Ammon's horn (tissue), 1 donor: ENCODE measurements around the gene TBC1D10A.
A peak's percentile ranks its signal among the peaks of the same experiment; 100 is the strongest.

Source experiments
- DNase-seq: peaks from one replicate; pipeline ENCODE4 v3.0.0-alpha.2; 2016; ENCODE audit warnings: low spot score

Gene TBC1D10A

DNA sequence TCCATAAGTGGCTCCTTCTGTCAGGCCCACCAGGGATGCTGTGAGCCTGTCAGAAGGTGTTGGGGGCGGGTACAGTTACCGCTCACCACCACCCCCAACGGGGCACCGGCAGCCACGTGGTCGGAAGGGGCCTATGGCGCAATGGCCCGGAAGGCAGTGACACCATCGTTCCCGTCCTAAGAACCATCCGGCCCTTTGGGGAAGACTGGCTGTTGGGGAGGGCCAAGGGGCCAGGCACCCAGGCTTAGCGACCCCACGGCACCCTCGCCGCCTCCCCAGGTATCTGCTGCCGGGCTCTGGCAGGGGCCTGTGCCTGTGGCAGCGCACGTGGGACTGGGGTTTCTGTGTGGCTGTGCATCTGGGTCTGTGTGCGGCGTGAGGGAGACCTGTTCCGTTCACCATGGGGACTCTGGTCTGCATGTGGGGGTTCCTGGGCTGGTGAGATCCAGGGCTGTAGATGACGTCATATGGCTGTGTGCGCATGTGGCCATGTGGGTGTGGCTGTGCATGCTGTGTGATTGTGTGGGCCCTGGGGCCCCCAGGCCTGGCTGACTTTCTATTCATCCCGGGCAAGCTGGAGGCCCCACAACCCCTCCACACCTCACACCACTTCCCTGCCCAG is 60.8 kb downstream of the TBC1D10A start:
- DNase-seq = peak; percentile 59

DNA sequence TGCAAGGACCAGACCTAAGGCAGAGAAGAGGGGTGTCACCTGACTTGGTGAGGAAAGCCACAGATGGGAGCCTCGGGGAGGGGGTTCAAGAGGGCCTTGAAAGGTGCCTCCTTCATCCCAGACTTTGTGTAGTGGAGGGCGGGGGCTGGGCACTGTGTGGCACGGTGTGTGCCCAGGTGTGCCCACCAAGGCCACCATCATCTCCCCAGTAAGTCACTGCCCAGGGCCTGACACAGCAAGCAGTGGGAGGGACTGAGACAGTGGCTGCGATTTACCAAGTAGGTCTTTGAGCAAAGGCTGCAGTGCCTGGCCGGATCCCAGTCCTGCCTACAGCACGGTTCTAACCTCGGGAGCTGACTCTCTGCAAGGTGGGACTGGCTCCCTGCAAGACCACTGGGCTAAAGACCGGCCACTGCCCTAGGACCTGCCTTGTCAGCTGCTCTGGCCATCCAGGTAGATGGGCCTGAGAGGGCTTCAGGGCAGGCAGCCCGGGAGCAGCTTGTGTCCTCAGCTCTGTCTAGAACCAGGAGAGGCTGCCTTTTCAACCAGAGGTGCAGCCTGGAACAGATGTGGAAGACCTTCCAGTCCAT is 61.5 kb downstream of the TBC1D10A start:
- DNase-seq = no peak

DNA sequence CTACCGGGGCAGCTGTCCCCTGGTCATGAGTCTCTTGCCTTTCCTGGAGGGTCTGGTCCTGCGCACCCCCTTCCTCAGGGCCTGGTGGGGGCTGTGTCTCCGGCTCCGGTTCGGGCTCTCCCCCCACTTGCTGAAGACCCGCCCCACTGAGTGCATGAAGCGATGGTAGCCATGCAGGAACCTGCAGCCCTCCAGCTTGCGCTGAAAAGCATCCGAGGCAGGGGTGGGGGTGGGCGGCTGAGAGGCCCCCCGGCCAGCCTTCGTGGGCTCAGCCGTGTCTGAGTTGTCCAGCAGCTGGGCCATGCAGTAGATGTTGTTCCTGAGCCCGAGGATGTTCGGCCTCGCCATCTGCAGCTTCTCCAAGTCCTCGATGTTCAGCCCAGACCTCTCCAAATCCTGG is 62.9 kb downstream of the TBC1D10A start:
- no peak for DNase-seq

DNA sequence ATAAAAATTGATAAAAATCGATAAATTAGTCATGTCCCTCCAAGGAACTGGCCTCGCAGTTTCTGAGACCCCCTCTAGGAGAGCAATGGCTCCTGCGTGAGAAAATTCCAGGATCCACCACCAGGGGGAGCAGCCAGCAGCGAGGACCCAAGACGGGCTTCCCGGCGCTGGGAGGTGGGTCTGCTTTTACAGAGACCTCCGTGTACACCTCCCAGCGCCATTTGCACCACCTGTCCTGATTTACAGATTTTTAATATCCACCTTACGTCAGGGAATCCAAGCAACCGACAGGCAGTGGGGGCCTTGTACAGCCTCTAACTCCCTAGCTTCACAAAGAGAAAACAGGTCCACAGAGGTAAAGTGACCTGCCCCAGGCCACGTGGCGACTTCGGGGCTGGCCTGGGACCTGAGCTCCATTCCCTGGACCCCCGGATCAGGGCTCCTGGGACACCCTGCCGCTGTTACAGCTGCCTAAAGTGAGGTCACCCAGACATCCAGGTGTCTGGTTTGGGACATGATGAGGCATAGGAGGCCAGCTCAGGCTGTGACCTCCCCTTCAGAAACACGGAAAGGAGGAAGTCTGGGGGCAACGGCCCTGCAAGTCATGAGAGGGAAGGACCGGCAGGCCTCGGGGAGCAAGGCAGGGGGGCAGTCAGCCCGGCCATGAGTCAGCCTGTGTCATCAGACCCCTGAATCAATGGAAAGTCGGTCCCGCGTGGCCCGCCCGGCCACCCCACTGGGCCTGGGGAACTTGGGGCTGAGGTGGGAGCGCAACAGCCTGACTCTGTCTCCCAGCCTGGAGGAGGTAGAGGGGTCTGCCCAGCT is 63.6 kb downstream of the TBC1D10A start:
- peak; percentile 64 for DNase-seq

DNA sequence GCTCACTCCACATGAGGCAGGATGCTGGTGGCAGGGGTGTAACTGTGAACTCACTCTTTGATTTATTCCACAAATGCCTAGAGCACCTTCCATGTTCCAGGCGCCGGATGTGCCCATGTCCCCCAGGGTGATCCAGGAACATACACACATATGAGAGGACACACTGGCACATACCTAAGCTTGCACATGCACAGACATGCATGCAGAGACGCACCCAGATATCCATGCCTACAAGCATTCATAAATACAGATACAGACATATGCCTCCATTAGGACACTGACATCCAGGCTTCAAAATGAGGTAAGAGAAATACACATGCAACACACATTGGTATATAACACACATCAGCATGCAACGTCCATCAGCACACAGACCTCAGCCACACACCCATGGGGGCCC is 64.6 kb downstream of the TBC1D10A start:
- DNase-seq = no peak

DNA sequence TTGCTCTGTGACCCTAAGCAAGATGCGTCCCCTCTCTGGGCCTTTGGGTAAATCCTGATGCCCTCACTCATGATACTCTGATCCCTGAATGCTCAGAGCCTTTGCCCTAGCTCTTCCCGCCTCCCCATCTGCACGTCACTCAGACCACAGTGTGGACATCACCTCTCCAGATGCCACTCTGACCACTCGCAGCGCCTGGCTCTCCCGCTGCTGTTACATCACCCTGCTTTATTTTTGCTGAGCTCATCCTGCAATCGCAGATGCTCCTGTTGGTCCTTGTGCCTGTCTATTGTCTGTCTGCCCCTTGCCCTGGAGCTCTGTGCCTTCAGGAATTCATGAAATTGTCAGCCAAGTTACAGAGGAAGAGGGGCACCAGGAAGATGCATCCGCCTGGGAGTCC is 65.6 kb downstream of the TBC1D10A start:
- DNase-seq = no peak

DNA sequence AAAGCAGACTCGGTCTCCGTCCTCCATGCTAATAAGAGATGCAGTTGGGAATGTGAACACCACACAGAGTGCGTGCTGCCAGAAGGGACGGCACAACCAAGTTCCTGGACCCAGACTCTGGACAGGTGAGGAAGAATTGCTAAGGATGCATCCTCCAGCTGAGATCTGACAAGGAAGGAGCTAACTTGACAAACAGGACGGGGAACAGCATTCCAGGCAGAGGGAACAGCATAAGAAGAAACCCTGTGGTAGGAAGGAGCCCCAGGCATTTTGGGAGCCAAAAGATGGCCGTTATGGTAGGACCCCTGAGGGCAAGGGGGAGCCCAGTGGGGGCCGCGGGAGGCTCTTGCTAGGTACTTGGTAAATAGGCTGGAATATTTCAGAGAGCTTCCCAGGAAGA is 66.1 kb downstream of the TBC1D10A start:
- no peak for DNase-seq

DNA sequence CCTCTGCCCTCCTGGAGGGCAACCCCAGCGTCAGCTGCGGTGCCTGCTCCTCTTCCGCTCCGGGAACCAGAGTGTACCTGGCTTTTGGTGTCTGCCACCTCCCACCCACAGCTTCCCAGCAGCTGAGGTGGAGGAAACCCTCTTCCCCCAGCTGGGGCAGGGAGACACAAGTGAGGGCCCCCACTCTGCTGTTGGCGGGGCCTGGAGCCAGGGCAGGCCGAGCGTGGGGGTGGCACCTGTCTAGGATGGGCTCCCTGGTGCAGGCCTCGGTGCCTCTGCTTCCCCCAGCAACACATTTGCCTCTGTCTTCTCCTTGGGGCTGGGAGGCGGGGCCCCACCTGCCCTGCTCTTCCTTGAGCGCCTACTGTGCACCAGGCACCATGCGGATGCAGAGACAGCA is 66.5 kb downstream of the TBC1D10A start:
- no peak for DNase-seq

DNA sequence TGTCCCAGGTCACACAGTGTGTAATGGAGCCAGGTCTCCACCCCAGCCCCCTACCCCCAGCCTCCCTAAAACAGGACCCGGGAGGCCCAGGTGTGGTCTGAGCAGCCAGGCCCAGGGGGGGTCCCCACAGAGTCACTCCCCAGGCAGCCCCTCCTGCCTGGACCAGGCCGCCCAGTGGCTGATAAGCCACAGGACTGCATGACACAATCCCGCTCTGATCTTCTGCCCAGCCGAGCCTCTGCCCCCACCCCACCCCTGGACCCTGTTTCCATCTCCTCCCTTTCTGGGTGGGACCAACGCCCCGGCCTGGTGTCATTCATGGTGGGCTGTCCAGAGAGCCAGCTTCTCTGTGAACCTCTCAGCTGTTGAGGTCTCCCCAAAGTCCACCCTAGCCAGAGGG is 72.4 kb downstream of the TBC1D10A start:
- no peak for DNase-seq

DNA sequence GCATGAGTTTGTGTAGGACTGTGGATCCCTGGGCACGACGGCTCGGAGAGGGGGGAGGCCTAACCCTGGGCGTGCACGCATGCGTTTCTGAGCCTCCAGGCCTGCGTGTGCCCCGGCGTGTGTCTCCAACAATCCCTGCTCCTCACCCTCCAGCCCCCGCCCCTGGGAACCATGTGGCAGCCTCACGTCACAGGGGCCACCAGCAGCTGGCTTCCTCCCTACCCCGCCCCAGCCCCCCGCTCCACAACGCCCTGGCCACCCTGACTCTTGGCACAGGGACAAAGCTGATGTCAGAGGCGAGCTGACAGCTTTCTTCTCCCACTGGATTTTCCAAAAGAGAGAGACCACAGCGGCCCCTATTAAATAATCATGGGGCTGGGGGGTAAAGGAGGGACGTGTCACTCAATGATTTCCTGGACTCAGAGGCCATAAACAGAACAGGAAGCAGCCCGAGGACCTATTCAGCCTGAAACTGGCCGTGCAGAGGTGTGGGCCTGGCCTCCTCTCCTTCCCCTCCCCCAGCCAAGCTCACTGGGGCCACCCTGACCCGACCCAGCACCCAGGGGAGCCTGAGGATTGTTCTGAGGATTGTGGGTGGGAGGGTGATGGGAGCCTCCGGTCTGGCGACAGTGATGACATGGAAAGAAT is 73.4 kb downstream of the TBC1D10A start:
- peak; percentile 74 for DNase-seq

DNA sequence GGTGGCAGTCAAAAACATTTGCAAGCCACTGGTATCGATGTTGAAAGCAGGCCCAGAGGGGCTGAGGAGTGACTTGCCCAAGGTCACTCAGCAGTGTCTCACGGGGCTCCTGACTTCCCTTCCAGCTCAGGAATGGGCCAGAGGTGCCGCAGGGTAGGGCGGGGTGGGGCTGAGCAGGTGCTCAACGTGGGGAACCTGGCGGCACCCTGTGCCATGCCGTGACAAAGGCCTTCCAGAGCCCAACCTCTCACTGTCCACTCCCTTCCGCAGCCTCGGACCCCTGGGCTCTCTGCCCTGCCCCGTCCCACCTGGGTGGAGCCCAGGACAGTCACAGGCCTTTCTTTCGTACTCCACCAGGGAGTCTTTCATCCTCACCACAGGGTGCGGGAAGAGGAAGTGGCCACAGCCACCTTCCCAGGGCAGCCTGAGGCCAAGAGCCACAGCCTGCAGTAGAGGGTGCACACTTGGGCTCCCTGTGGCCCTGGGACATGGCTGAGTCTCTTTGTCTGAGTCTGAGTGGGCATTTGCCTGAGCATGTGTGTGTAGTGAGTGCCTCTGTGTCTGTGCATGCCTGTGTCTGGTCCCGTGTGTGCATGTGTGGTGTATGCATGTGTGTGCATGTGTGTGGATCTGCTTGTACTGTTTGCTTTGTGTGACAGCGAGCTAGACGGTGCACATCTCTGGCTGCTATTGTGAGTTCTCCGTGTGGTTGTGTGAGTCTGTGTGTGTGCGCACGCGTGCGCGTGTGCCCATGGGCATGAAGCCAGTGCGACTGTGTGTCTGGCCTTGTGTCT is 74.1 kb downstream of the TBC1D10A start:
- DNase-seq = no peak

DNA sequence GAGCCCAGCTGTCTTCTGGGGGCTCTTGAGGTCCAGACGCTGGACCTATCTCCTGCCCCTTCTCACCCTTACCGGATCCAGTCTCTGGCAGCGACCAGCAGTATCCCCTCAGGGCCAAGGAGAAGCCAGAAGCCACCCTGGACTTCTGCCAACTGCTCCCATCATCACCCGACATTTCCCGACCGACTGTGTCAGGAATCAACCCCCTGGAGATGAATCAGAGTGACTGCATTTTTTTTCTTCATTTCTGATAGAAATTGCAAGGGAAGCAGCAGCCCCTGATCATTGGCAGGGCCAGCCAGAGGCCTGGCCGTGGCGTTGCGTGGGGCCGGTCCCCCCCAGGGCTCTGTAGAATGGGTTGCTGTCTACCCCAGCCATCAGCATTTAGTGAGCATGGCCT is 75.0 kb downstream of the TBC1D10A start:
- DNase-seq = no peak

DNA sequence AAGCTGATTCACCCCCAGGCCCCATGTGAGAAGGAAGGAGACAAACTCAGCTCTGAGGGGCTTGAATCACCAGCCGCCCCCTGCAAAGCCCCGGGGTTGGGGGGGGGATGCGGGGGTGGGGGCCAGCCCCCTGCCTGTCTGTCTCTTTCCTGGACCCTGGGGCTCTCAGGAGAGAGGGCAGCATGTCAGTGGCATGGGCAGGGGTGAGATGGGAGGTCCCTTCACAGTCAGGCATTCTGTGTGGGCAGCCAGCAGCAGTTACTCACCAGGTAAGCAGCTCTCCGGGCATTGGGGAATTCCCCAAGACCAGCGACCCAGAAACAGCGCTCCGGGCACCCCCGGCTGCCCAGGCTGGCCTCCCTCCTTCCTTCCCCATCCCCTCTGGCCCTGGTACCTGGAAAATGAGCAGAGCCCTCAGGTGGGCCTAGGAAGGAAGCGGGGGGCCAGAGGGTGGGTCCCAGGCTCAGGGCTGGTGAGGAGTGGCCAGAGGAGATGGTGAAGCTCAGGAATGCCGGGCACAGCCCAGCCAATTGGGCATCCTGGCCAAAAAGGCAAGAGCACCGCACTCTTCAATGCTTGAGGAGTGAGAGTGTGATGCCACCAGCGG is 76.0 kb downstream of the TBC1D10A start:
- DNase-seq = no peak

DNA sequence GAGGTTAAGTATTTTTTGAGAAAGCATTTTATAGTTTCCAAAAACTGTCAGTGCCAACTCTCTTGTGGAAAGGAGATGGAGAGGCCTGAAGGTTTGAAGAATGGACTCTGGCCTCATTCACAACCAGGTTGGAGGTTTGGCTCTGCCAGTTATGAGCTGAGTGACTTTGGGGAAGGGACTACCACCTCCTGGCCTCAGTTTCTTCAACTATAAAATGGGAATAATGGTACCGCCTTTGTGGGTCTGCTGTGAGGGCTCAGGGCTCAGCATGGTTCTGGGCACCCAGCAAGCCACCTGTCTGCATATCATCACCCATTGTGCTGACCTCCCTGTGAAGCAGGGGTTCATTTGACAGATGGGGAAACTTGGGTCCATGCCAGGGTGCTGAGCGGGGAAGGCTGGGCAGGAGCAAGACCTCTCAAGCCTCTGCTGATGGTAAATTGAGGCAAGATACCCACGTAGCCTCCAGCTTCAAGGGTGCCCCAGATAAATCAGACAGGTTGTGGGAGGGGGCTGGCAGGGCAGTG is 76.6 kb downstream of the TBC1D10A start:
- DNase-seq = no peak

DNA sequence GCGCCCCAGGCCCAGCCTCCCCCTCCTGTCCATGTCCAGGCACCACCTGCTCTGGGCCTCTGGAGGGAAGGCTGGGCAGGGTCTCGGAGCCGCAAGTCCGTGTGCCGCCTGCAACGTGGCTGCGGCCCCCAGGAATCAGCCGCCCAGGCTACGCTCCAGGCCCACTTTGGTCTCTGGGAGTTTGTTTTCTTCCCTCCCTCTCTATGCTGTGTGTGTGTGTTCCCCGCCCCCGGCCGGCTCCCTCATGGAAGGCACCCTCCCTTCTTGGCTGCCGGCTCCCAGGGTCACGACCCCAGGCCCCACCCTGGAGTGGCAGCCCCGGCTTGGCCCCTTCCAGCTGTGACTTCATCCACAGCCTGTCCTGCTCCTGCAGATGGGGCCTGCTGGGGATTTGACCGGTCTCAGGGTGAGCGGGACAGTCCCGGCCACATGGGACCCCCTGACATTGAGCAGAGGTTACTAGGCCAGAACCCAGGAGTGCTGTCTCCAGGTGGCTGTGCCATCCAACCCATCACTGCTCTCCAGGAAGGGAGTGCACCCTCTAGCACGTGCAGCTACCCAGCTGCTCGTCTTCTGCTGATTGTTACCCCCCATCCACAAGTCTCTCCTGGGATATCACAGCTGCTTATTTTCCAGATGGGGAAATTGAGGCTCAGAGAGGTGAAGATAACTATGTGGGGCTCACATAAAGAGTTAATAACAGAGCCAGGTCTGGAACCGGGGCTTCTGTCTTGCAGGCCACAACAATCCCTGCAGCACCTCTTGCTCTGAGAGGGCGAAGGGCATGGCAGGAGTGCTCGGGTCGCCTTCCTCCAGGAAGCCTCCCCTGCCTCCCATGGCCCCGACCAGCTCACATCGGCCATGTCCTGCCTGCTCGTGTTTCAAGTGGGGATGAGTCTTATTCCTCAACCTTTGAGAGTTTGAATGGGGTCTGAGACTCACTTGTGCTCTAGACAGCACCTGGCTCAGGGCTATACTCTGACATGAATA is 77.4 kb downstream of the TBC1D10A start:
- no peak for DNase-seq

DNA sequence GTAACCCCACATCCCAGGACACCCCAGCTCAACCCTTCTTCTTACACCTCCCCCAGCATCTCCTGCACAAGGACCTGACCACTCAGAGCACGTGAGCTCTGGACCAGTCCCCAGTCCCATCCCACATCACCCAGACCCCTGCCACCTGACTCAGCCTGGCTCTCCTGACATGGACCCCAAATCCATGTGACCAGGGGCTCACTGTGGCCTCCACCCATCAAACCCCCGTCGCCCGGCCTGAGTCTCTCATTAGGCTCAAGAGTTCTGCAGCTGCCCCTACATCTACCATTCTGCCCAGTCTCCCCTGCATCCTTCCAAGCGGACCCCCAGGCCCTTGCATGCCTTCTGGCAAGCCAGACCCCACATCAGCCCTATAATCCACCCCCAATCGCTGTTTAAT is 78.3 kb downstream of the TBC1D10A start:
- no peak for DNase-seq

DNA sequence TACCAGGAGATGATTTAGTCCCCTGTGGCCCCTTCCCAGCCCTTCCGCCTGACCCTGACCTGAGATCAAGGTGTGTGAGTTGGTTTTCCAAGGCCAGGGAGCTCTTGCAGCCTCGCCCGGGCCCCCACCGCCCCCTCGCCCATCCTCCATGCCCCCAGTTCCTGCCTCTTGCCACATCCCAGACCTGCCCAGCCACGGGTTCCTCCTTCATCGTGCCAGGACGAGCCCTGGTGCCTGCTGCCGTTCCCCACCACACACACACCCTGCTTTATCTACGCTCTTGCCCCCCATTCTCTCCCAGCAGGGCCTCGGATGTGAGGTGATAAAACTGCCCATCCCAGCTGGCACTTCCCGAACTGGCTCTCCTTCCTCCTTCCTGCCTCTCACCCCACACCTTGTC is 78.8 kb downstream of the TBC1D10A start:
- DNase-seq = no peak

DNA sequence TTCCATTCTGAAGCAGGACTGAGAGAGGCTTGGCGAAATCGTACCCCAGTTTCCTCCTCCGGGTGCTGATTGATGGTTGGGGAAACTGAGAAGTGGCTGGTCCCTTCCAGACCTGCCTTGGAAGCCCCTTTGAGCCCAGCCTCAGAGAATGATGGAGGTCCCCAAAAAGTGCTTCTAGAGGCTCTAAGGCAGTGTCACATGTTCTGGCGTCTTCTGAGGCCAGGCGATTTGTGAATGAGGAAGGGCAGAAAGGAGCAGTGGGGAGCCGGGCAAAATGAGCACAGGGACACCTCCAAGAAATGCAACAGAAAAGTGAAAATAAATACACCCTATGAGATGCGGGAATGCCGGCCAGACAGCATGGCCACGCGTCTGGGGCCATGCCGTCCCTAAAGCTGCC is 79.2 kb downstream of the TBC1D10A start:
- DNase-seq = no peak

DNA sequence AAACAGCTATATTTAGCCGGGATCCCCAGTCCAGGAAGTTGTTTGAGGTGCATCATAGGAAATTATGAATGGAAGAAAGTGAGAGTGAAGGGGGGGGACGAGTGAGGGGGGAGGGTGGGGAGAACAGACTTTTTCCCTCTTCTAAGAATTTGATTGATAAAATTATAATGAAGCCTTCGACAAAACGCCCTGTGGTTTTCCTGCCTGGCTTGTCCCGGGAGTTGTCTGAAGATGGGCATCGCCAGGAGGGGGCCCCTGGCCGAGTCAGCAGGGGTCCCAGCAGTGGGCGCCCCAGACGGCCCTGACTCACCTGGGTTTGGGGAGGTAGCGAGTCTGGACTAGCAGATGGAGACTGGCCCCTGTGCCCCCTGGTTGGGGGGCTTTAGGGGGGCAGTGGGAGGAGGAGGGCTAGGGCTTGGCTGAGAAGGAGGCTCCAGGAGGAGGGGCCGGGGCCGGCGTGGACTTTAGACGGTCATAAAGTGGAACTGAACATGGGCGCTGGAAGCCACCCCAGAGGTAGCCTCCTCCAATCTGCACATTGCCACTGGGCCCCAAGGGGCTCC is 79.8 kb downstream of the TBC1D10A start:
- no peak for DNase-seq
